AG09319 (cell line): Measurements from ENCODE around the gene USP6NL.

Experiments
- DNase-seq: peaks from one replicate; pipeline ENCODE4 v3.0.0-alpha.2; 2010; ENCODE audit warnings: low read depth; ENCODE audit errors: extremely low read depth
- CTCF ChIP-seq: IDR thresholded peaks from 2 replicates; pipeline ENCODE4 v1.5.1; 2011; ENCODE audit warnings: low read depth, mild to moderate bottlenecking, inconsistent platforms, low read length, moderate library complexity

The USP6NL gene

GRCh38 chr10:11478807-11479206, 132.6 kb downstream of the USP6NL start:
- TF ChIP-seq CTCF: no peak
- no peak for DNase-seq

- no peak for TF ChIP-seq CTCF
- DNase-seq: no peak
Measured at GRCh38 chr10:11475831-11476434, 135.5 kb downstream of the USP6NL start.

- no peak for DNase-seq
- TF ChIP-seq CTCF: no peak
Measured at GRCh38 chr10:11473128-11473760, 138.2 kb downstream of the USP6NL start.

- peak; percentile 81 for TF ChIP-seq CTCF
- DNase-seq: peak; percentile 5
Measured at GRCh38 chr10:11472158-11472753, 139.2 kb downstream of the USP6NL start.

- TF ChIP-seq CTCF: no peak
- no peak for DNase-seq
Measured at GRCh38 chr10:11469575-11470391, 141.7 kb downstream of the USP6NL start.

GRCh38 chr10:11468126-11468742, 143.2 kb downstream of the USP6NL start:
- no peak for DNase-seq

More at GRCh38 chr10:11468126-11468742, 143.2 kb downstream of the USP6NL start:
- no peak for TF ChIP-seq CTCF
